Fibroblast of skin of scalp (primary cell): ENCODE measurements around the gene NXPH3.

Experiments used
- DNase-seq: peaks from one replicate; pipeline ENCODE4 v3.0.0-alpha.2; 2013

NXPH3 gene

GRCh38 chr17:49592263-49592662, 16.6 kb downstream of the NXPH3 start:
- DNase-seq, result no peak

- no peak for DNase-seq
Observed at GRCh38 chr17:49595328-49595727, 19.7 kb downstream of the NXPH3 start.

GRCh38 chr17:49595980-49596379, 20.3 kb downstream of the NXPH3 start:
- no peak for DNase-seq

- DNase-seq, result no peak
Observed at GRCh38 chr17:49596613-49597244, 21.1 kb downstream of the NXPH3 start.

- DNase-seq, result no peak
Observed at GRCh38 chr17:49597436-49597835, 21.8 kb downstream of the NXPH3 start.

GRCh38 chr17:49597928-49598655, 22.4 kb downstream of the NXPH3 start:
- no peak for DNase-seq

GRCh38 chr17:49598918-49599317, 23.2 kb downstream of the NXPH3 start:
- DNase-seq, result no peak

GRCh38 chr17:49600949-49601348, 25.3 kb downstream of the NXPH3 start:
- DNase-seq, result no peak

GRCh38 chr17:49602783-49603182, 27.1 kb downstream of the NXPH3 start:
- DNase-seq, result no peak

- DNase-seq, result no peak
Observed at GRCh38 chr17:49603238-49603637, 27.6 kb downstream of the NXPH3 start.

- DNase-seq, result no peak
Observed at GRCh38 chr17:49603720-49604119, 28.0 kb downstream of the NXPH3 start.

GRCh38 chr17:49604314-49604869, 28.7 kb downstream of the NXPH3 start:
- DNase-seq, result no peak

- no peak for DNase-seq
Observed at GRCh38 chr17:49610883-49611584, 35.4 kb downstream of the NXPH3 start.

GRCh38 chr17:49612726-49613125, 37.1 kb downstream of the NXPH3 start:
- no peak for DNase-seq

GRCh38 chr17:49613182-49613800, 37.6 kb downstream of the NXPH3 start:
- DNase-seq, result no peak

GRCh38 chr17:49616086-49616485, 40.4 kb downstream of the NXPH3 start:
- no peak for DNase-seq

GRCh38 chr17:49616601-49617131, 41.0 kb downstream of the NXPH3 start:
- DNase-seq, result peak; percentile 45

GRCh38 chr17:49618028-49618611, 42.4 kb downstream of the NXPH3 start:
- no peak for DNase-seq

GRCh38 chr17:49621420-49621819, 45.7 kb downstream of the NXPH3 start:
- no peak for DNase-seq

- DNase-seq, result no peak
Observed at GRCh38 chr17:49621946-49622529, 46.4 kb downstream of the NXPH3 start.

GRCh38 chr17:49624896-49625295, 49.2 kb downstream of the NXPH3 start:
- DNase-seq, result peak; percentile 43

- no peak for DNase-seq
Observed at GRCh38 chr17:49629447-49629846, 53.8 kb downstream of the NXPH3 start.
